ENCODE results near the gene DHODH.
"Not testable (repeated sequence)": the region's sequence is repeated elsewhere in the genome, so short reads cannot be mapped to it uniquely, and the experiment has no call there.

DHODH gene

GRCh38 chr16:71986131-71986530 lies 22.4 kb upstream of the DHODH start:
- Histone ChIP-seq H3K27me3 (ENCODE audit: control insufficient read depth in 3 of 3, insufficient read depth in 3 of 3, low read depth in 1 of 3, low read length in 3 of 3) (peaks cover 0 to 21% (median 0%) of the 10 kb centered on the region in 3 experiments), H2BK120ac (ENCODE audit: low read depth, low read length) (no peak overlapping the region), H3K4ac (ENCODE audit: low read length) (no peak overlapping the region), H3K79me1 (ENCODE audit: low read depth, low read length) (no peaks in the 10 kb centered on the region), H3K18ac (ENCODE audit: low read length) (no peak overlapping the region), H2AK5ac (ENCODE audit: low read depth, low read length) (no peak overlapping the region), H3K4me2 (ENCODE audit: insufficient read depth, low read length, poor library complexity, severe bottlenecking) (no peak overlapping the region), H4K91ac (ENCODE audit: low read depth, low read length, poor library complexity) (no peak overlapping the region), H3K4me3 (ENCODE audit: low read length in 2 of 2) (no peak overlapping the region), H3K36me3 (replicated peaks in 1 of 2; ENCODE audit: control insufficient read depth in 2 of 2, insufficient read depth in 2 of 2, low read length in 2 of 2) (no peaks in the 10 kb centered on the region), H4K8ac (ENCODE audit: low read depth, low read length) (no peak overlapping the region), H3K23ac (ENCODE audit: low read depth, low read length, poor library complexity) (no peak overlapping the region), H2AFZ (ENCODE audit: low read length) (no peak overlapping the region), H2BK5ac (ENCODE audit: low read length) (no peak overlapping the region), H3K9me3 (replicated peaks in 1 of 2; ENCODE audit: control insufficient read depth in 2 of 2, insufficient read depth in 1 of 2, low read depth in 1 of 2, low read length in 2 of 2) (no peaks in the 10 kb centered on the region), H3K14ac (ENCODE audit: low read length) (no peak overlapping the region), H3K9ac (ENCODE audit: low read depth, low read length, poor library complexity) (no peak overlapping the region), H2BK15ac (ENCODE audit: low read length) (no peak overlapping the region), H3K27ac (replicated peaks; ENCODE audit: low read length) (no peak overlapping the region), H3K4me1 (ENCODE audit: control insufficient read depth in 2 of 2, insufficient read depth in 1 of 2, low read depth in 1 of 2, low read length in 2 of 2) (peaks cover 0 to 2% of the 10 kb centered on the region in 2 donors), H2BK12ac (ENCODE audit: low read length) (no peak overlapping the region)
- DNase-seq (ENCODE audit: low spot score) = no peak
- WGBS, 2 donors (ENCODE audit: extremely low coverage in 2 of 2, insufficient read length in 2 of 2, insufficient replicate concordance in 1 of 2) = no CpG with 5 or more reads among the region's 4 CpGs

GRCh38 chr16:71995038-71995437 lies 13.5 kb upstream of the DHODH start:
- Histone ChIP-seq H2BK5ac (ENCODE audit: low read length) (no peak overlapping the region), H2BK15ac (ENCODE audit: low read length) (no peak overlapping the region), H3K27ac (replicated peaks; ENCODE audit: low read length) (no peak overlapping the region), H3K14ac (ENCODE audit: low read length) (no peak overlapping the region), H2BK120ac (ENCODE audit: low read depth, low read length) (no peak overlapping the region), H2BK12ac (ENCODE audit: low read length) (no peak overlapping the region), H2AK5ac (ENCODE audit: low read depth, low read length) (no peak overlapping the region), H3K79me1 (ENCODE audit: low read depth, low read length) (no peaks in the 10 kb centered on the region), H3K18ac (ENCODE audit: low read length) (no peak overlapping the region), H3K23ac (ENCODE audit: low read depth, low read length, poor library complexity) (no peak overlapping the region), H3K27me3 (ENCODE audit: control insufficient read depth in 3 of 3, insufficient read depth in 3 of 3, low read depth in 1 of 3, low read length in 3 of 3) (peaks cover 0 to 9% (median 0%) of the 10 kb centered on the region in 3 experiments), H3K36me3 (replicated peaks in 1 of 2; ENCODE audit: control insufficient read depth in 2 of 2, insufficient read depth in 2 of 2, low read length in 2 of 2) (no peaks in the 10 kb centered on the region), H3K4me1 (ENCODE audit: control insufficient read depth in 2 of 2, insufficient read depth in 1 of 2, low read depth in 1 of 2, low read length in 2 of 2) (peaks cover 0 to 2% of the 10 kb centered on the region in 2 donors), H3K9me3 (replicated peaks in 1 of 2; ENCODE audit: control insufficient read depth in 2 of 2, insufficient read depth in 1 of 2, low read depth in 1 of 2, low read length in 2 of 2) (no peaks in the 10 kb centered on the region), H3K4me3 (ENCODE audit: low read length in 2 of 2) (no peak overlapping the region), H2AFZ (ENCODE audit: low read length) (no peak overlapping the region), H3K9ac (ENCODE audit: low read depth, low read length, poor library complexity) (no peak overlapping the region), H3K4me2 (ENCODE audit: insufficient read depth, low read length, poor library complexity, severe bottlenecking) (no peak overlapping the region), H4K8ac (ENCODE audit: low read depth, low read length) (no peak overlapping the region), H3K4ac (ENCODE audit: low read length) (no peak overlapping the region), H4K91ac (ENCODE audit: low read depth, low read length, poor library complexity) (no peak overlapping the region)
- DNase-seq (ENCODE audit: low spot score) = no peak
- no CpG with 5 or more reads among the region's 5 CpGs for WGBS, 2 donors (ENCODE audit: extremely low coverage in 2 of 2, insufficient read length in 2 of 2, insufficient replicate concordance in 1 of 2)

DNA sequence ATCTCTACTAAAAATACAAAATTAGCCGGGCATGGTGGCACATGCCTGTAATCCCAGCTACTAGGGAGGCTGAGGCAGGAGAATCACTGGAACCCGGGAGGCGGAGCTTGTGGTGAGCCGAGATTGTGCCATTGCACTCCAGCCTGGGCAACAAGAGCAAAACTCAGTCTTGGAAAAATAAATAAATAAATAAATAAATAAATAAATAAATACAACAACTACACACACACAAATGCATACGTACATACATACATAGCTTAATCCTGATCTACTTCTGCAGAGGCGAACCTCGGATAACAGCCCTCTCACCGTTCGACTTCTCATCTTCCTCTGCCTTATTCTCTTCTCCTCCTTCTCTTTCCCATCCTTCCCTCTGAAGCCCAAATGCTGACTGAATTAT lies 11.0 kb upstream of the DHODH start:
- H3K9ac ChIP-seq (ENCODE audit: low read depth, low read length, poor library complexity); H3K27me3 ChIP-seq (ENCODE audit: control insufficient read depth in 3 of 3, insufficient read depth in 3 of 3, low read depth in 1 of 3, low read length in 3 of 3); H3K36me3 ChIP-seq (replicated peaks in 1 of 2; ENCODE audit: control insufficient read depth in 2 of 2, insufficient read depth in 2 of 2, low read length in 2 of 2); H3K14ac ChIP-seq (ENCODE audit: low read length); H3K9me3 ChIP-seq (replicated peaks in 1 of 2; ENCODE audit: control insufficient read depth in 2 of 2, insufficient read depth in 1 of 2, low read depth in 1 of 2, low read length in 2 of 2); H2BK12ac ChIP-seq (ENCODE audit: low read length); H3K27ac ChIP-seq (replicated peaks; ENCODE audit: low read length); H3K4ac ChIP-seq (ENCODE audit: low read length); H2AFZ ChIP-seq (ENCODE audit: low read length); DNase-seq (ENCODE audit: low spot score); H4K8ac ChIP-seq (ENCODE audit: low read depth, low read length); H3K79me1 ChIP-seq (ENCODE audit: low read depth, low read length); H2BK15ac ChIP-seq (ENCODE audit: low read length); H4K91ac ChIP-seq (ENCODE audit: low read depth, low read length, poor library complexity); H3K4me2 ChIP-seq (ENCODE audit: insufficient read depth, low read length, poor library complexity, severe bottlenecking); H2BK5ac ChIP-seq (ENCODE audit: low read length); H3K4me3 ChIP-seq (ENCODE audit: low read length in 2 of 2); H2BK120ac ChIP-seq (ENCODE audit: low read depth, low read length); H3K4me1 ChIP-seq (ENCODE audit: control insufficient read depth in 2 of 2, insufficient read depth in 1 of 2, low read depth in 1 of 2, low read length in 2 of 2); H3K18ac ChIP-seq (ENCODE audit: low read length); H3K23ac ChIP-seq (ENCODE audit: low read depth, low read length, poor library complexity); H2AK5ac ChIP-seq (ENCODE audit: low read depth, low read length): not testable (repeated sequence)
- no CpG with 5 or more reads among the region's 9 CpGs for WGBS, 2 donors (ENCODE audit: extremely low coverage in 2 of 2, insufficient read length in 2 of 2, insufficient replicate concordance in 1 of 2)

GRCh38 chr16:72001180-72001874 lies 7.2 kb upstream of the DHODH start:
- Histone ChIP-seq H2BK120ac (ENCODE audit: low read depth, low read length) (no peak overlapping the region), H2BK15ac (ENCODE audit: low read length) (no peak overlapping the region), H2AK5ac (ENCODE audit: low read depth, low read length) (no peak overlapping the region), H3K4me1 (ENCODE audit: control insufficient read depth in 2 of 2, insufficient read depth in 1 of 2, low read depth in 1 of 2, low read length in 2 of 2) (no peaks in the 10 kb centered on the region), H4K91ac (ENCODE audit: low read depth, low read length, poor library complexity) (no peak overlapping the region), H3K23ac (ENCODE audit: low read depth, low read length, poor library complexity) (no peak overlapping the region), H3K79me1 (ENCODE audit: low read depth, low read length) (no peaks in the 10 kb centered on the region), H3K27ac (replicated peaks; ENCODE audit: low read length) (no peak overlapping the region), H3K36me3 (replicated peaks in 1 of 2; ENCODE audit: control insufficient read depth in 2 of 2, insufficient read depth in 2 of 2, low read length in 2 of 2) (no peaks in the 10 kb centered on the region), H3K27me3 (ENCODE audit: control insufficient read depth in 3 of 3, insufficient read depth in 3 of 3, low read depth in 1 of 3, low read length in 3 of 3) (peaks cover 0 to 9% (median 0%) of the 10 kb centered on the region in 3 experiments), H3K14ac (ENCODE audit: low read length) (no peak overlapping the region), H3K9ac (ENCODE audit: low read depth, low read length, poor library complexity) (no peak overlapping the region), H3K9me3 (replicated peaks in 1 of 2; ENCODE audit: control insufficient read depth in 2 of 2, insufficient read depth in 1 of 2, low read depth in 1 of 2, low read length in 2 of 2) (no peaks in the 10 kb centered on the region), H2BK5ac (ENCODE audit: low read length) (no peak overlapping the region), H2BK12ac (ENCODE audit: low read length) (no peak overlapping the region), H3K4ac (ENCODE audit: low read length) (no peak overlapping the region), H4K8ac (ENCODE audit: low read depth, low read length) (no peak overlapping the region), H2AFZ (ENCODE audit: low read length) (peak overlapping the region; percentile 29), H3K4me2 (ENCODE audit: insufficient read depth, low read length, poor library complexity, severe bottlenecking) (no peak overlapping the region), H3K4me3 (ENCODE audit: low read length in 2 of 2) (no peak overlapping the region), H3K18ac (ENCODE audit: low read length) (no peak overlapping the region)
- no CpG with 5 or more reads among the region's 7 CpGs for WGBS, 2 donors (ENCODE audit: extremely low coverage in 2 of 2, insufficient read length in 2 of 2, insufficient replicate concordance in 1 of 2)
- no peak for DNase-seq (ENCODE audit: low spot score)
